H1 (cell line): Measurements from ENCODE around the gene PIP5K1B.

Experiments used
- CTCF ChIP-seq, 3 experiments: IDR thresholded peaks; 1 replicate in 2 of 3; 2 replicates in 1 of 3; pipeline versions ENCODE4 v1.5.1 to v1.6.1; 2011; ENCODE audit warnings: low read length in 3 of 3, mild to moderate bottlenecking in 3 of 3, inconsistent platforms in 2 of 3, low read depth in 1 of 3, moderate library complexity in 1 of 3; ENCODE audit not compliant: insufficient read depth in 1 of 3; ENCODE audit errors: control extremely low read depth in 1 of 3
- EZH2 ChIP-seq: fragments of 200-600 bp; sonication (generic); IDR thresholded peaks from 2 replicates; pipeline ENCODE4 v1.7.1; 2012; ENCODE audit warnings: low read depth, mild to moderate bottlenecking, moderate library complexity, low read length, inconsistent platforms; ENCODE audit not compliant: severe bottlenecking
- GTF2F1 ChIP-seq: IDR thresholded peaks from 2 replicates; pipeline ENCODE4 v1.6.1; 2012; ENCODE audit warnings: low read depth, low read length, improper control_type of control experiment, borderline replicate concordance
- POLR2A ChIP-seq, 2 experiments: IDR thresholded peaks; 1 replicate in 1 of 2; 2 replicates in 1 of 2; pipeline ENCODE4 v1.6.1; 2011; ENCODE audit warnings: low read depth in 2 of 2, low read length in 2 of 2, mild to moderate bottlenecking in 2 of 2; ENCODE audit errors: control extremely low read depth in 1 of 2
- RAD21 ChIP-seq, 2 experiments: IDR thresholded peaks in 1 of 2; conservative IDR thresholded peaks in 1 of 2; 2 replicates each; pipeline ENCODE4 v1.6.1; 2011; ENCODE audit warnings: low read depth in 2 of 2, low read length in 2 of 2, improper control_type of control experiment in 1 of 2, inconsistent platforms in 1 of 2, mild to moderate bottlenecking in 1 of 2, moderate library complexity in 1 of 2
- SIN3A ChIP-seq, 2 experiments: IDR thresholded peaks in 1 of 2; conservative IDR thresholded peaks in 1 of 2; 2 replicates each; pipeline ENCODE4 v1.6.1; 2011 to 2012; ENCODE audit warnings: low read length in 2 of 2, improper control_type of control experiment in 1 of 2, low read depth in 1 of 2, mild to moderate bottlenecking in 1 of 2
- SIX5 ChIP-seq: IDR thresholded peaks from 2 replicates; pipeline ENCODE4 v1.6.1; 2011; ENCODE audit warnings: mild to moderate bottlenecking, low read depth, low read length
- SUZ12 ChIP-seq: fragments of 200-600 bp; sonication (generic); IDR thresholded peaks from 2 replicates; pipeline ENCODE4 v1.6.1; 2012; ENCODE audit warnings: mild to moderate bottlenecking, inconsistent platforms, low read length, moderate library complexity, mixed read lengths
- TF ChIP-seq, protein P1 (sequence below): IDR thresholded peaks from 2 replicates; pipeline ENCODE4 v1.6.1; 2011; ENCODE audit warnings: low read depth, mild to moderate bottlenecking, low read length; ENCODE audit not compliant: insufficient read depth

DNA sequence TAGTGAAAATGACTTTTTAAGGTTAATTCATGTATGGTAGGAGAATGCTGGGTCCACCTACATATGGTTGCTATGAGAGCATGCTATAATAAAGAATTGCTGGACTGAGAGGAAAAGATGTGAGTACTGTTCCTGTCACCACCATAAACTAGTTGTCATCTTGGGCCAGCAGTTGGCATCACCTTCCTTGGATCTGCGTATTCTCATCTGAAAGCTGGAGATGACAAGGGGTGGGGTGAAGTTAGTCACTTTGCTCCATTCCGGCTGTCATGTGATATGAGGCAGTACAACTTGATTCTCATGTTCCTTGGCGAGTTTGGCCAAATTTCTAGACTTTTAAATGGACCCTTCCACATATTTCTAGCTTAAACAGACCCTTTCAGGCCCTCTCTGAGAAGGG lies 33.3 kb downstream of the PIP5K1B start:
- TF ChIP-seq CTCF (IDR thresholded peaks at IDR 0.05; ENCODE audit: control extremely low read depth in 1 of 3, insufficient read depth in 1 of 3, low read depth in 1 of 3, low read length in 3 of 3) (no peak), SIX5 (no peak), SUZ12 (no peak), EZH2 (no peak), GTF2F1 (no peak), RAD21 (IDR thresholded peaks at IDR 0.05 in 1 of 2, conservative IDR thresholded peaks at IDR 0.05 in 1 of 2; ENCODE audit: low read depth in 2 of 2, low read length in 2 of 2) (no peak), SIN3A (conservative IDR thresholded peaks at IDR 0.05 in 1 of 2, IDR thresholded peaks at IDR 0.05 in 1 of 2; ENCODE audit: low read depth in 1 of 2, low read length in 2 of 2) (no peak), POLR2A (IDR thresholded peaks at IDR 0.05; ENCODE audit: control extremely low read depth in 1 of 2, low read depth in 2 of 2, low read length in 2 of 2) (no peak)
- TF ChIP-seq, protein P1, sequence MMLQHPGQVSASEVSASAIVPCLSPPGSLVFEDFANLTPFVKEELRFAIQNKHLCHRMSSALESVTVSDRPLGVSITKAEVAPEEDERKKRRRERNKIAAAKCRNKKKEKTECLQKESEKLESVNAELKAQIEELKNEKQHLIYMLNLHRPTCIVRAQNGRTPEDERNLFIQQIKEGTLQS: no peak
